ENCODE results near the gene TSPEAR. TPM values are rescaled to one million over a fixed set of nuclear protein-coding genes. Genes with fewer than 3 reads are reported as not detected.

TSPEAR gene
- total RNA-seq, 6 experiments from 2014 or later, result not detected

GRCh38 chr21:44497703-44498126, 213.7 kb downstream of the TSPEAR start:
- H3K4me1 Mint-ChIP-seq (ENCODE audit: low read depth), result no peaks in the 10 kb centered on the region
- no peak for TF ChIP-seq CTCF (IDR thresholded peaks at IDR 0.05)
- H3K27ac Mint-ChIP-seq, result no peak overlapping the region

GRCh38 chr21:44496564-44497550, 214.5 kb downstream of the TSPEAR start:
- no peak overlapping the region for H3K27ac Mint-ChIP-seq
- H3K4me3 Mint-ChIP-seq, result no peak overlapping the region; the same call in 1 of the 2 replicates
- no peak for TF ChIP-seq CTCF (IDR thresholded peaks at IDR 0.05)
- DNase-seq, result no peak
- peaks cover 19% of the 10 kb centered on the region for H3K36me3 Mint-ChIP-seq (ENCODE audit: low read depth)
- H3K27me3 Mint-ChIP-seq (ENCODE audit: insufficient read depth), result peaks cover 28% of the 10 kb centered on the region
- H3K9me3 Mint-ChIP-seq, result peaks cover 26% of the 10 kb centered on the region
- no peaks in the 10 kb centered on the region for H3K4me1 Mint-ChIP-seq (ENCODE audit: low read depth)

More at GRCh38 chr21:44497703-44498126, 213.7 kb downstream of the TSPEAR start:
- peaks cover 12% of the 10 kb centered on the region for H3K36me3 Mint-ChIP-seq (ENCODE audit: low read depth)
- no peak for DNase-seq
- H3K27me3 Mint-ChIP-seq (ENCODE audit: insufficient read depth), result peaks cover 32% of the 10 kb centered on the region
- H3K4me3 Mint-ChIP-seq, result no peak overlapping the region
- peaks cover 23% of the 10 kb centered on the region for H3K9me3 Mint-ChIP-seq

GRCh38 chr21:44495611-44496563, 215.5 kb downstream of the TSPEAR start:
- Mint-ChIP-seq H3K4me1 (ENCODE audit: low read depth) (no peaks in the 10 kb centered on the region), H3K27ac (no peak overlapping the region), H3K9me3 (peaks cover 30% of the 10 kb centered on the region), H3K36me3 (ENCODE audit: low read depth) (peaks cover 21% of the 10 kb centered on the region), H3K4me3 (no peak overlapping the region), H3K27me3 (ENCODE audit: insufficient read depth) (peaks cover 28% of the 10 kb centered on the region)
- no peak for DNase-seq
- TF ChIP-seq CTCF (IDR thresholded peaks at IDR 0.05), result no peak

- DNase-seq, result no peak
- Mint-ChIP-seq H3K4me1 (ENCODE audit: low read depth) (no peaks in the 10 kb centered on the region), H3K27me3 (ENCODE audit: insufficient read depth) (peaks cover 28% of the 10 kb centered on the region), H3K4me3 (no peak overlapping the region), H3K27ac (no peak overlapping the region), H3K9me3 (peaks cover 30% of the 10 kb centered on the region), H3K36me3 (ENCODE audit: low read depth) (peaks cover 21% of the 10 kb centered on the region)
- TF ChIP-seq CTCF (IDR thresholded peaks at IDR 0.05), result no peak
Observed at GRCh38 chr21:44494956-44495355, 216.4 kb downstream of the TSPEAR start.

- Mint-ChIP-seq H3K9me3 (peaks cover 30% of the 10 kb centered on the region), H3K27ac (no peak overlapping the region), H3K27me3 (ENCODE audit: insufficient read depth) (peaks cover 28% of the 10 kb centered on the region), H3K4me3 (no peak overlapping the region), H3K36me3 (ENCODE audit: low read depth) (peaks cover 21% of the 10 kb centered on the region), H3K4me1 (ENCODE audit: low read depth) (no peaks in the 10 kb centered on the region)
- DNase-seq, result no peak
- TF ChIP-seq CTCF (IDR thresholded peaks at IDR 0.05), result no peak
Observed at GRCh38 chr21:44494418-44494817, 217.0 kb downstream of the TSPEAR start.
